Hair follicular keratinocyte (primary cell): ENCODE measurements around the gene RNF157. TPM values are rescaled to one million over a fixed set of nuclear protein-coding genes. Genes with fewer than 3 reads are reported as not detected.

Source experiments
- total RNA-seq: library from RNA; depleted of rRNA; stranded (reverse); fragments of >200 nt; gene quantifications from 2 replicates; pipeline ENCODE4 v1.2.3, GENCODE V29; 2015

RNF157 gene
- total RNA-seq = 0.15 TPM in 1 of 2 replicates, not detected in the other

DNA sequence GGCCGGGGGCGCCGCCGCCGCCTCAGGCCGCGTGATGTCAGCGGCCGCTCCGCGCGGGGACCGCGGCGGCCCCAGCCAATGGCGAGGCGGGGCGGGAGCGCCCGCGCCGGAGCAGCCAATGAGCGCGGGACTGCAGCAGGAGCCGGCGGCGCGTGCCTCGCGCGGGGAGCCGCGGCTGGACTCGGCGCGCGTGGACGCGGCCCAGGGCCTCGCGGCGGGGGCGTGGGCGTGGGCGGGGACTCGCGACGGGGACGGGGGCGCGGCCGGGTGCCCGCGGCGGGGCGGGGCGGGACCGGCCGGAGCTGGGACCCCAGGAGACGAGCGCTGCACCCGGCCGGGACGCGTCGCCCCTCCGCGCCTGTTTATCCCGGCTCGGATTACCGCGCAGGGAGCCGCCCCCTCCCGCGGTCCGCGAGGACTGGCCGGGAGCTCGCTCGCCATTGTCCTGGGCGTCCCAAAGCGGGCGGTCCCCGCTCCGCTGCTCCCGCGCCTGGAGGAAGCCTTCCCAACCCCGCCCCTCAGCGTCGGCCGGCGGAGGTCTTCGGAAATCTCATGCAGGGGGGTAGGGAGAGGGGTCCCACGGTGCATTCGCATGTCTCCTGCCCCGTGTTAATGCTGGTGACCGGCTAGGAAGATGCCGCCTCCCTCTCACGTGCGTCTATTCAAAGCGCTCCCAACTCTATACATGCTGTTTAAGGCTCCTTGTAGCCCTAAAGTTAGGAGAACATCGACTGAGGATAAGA lies at the start of gene RNF157:
RNF157 (minus strand) TSS at position 33 of the 743 bp plus-strand sequence. CDS start 253 bp downstream, outside the sequence.

DNA sequence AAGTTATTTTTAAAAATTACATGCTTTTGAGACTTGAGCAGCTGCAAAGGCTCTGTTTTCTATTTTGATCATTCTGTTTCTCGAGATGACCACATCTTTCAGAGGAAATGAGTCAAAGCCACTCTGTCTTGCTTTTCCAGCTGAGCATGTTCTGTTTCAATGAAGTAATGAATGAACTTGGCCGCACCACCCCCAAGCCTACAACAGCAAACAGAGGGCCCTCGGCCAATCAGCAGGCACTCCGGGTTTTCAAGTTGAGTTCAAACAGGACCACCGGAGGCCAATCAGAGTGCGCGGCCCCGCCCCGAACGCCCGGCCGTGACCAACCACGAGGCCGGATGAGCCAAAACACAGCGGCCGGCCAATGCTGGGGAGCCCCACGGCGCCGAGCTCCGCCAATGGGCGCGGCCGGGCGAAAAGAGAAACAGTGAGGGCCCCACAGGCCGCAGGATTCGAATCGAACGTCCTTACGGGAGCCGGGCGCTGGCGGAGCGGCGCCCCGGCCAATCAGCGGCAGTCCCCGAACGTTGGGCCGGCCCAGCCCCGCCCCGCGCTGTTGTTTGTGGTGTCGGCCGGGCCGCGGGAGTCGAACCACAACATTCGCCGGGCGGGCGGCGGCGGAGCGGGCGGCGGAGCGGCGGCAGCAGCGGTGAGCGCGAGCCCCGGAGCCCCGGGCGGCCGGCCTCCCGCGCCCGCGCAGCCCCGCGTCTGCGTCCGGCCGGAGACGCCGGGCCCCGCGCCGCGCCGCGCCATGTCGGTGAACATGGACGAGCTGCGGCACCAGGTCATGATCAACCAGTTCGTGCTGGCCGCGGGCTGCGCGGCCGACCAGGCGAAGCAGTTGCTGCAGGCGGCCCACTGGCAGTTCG lies 24.7 kb upstream of the RNF157 start, which contains the start of gene UBALD2:
UBALD2 (plus strand) TSS at position 594 of the 869 bp plus-strand sequence; CDS start at position 752, 158 bp downstream.

DNA sequence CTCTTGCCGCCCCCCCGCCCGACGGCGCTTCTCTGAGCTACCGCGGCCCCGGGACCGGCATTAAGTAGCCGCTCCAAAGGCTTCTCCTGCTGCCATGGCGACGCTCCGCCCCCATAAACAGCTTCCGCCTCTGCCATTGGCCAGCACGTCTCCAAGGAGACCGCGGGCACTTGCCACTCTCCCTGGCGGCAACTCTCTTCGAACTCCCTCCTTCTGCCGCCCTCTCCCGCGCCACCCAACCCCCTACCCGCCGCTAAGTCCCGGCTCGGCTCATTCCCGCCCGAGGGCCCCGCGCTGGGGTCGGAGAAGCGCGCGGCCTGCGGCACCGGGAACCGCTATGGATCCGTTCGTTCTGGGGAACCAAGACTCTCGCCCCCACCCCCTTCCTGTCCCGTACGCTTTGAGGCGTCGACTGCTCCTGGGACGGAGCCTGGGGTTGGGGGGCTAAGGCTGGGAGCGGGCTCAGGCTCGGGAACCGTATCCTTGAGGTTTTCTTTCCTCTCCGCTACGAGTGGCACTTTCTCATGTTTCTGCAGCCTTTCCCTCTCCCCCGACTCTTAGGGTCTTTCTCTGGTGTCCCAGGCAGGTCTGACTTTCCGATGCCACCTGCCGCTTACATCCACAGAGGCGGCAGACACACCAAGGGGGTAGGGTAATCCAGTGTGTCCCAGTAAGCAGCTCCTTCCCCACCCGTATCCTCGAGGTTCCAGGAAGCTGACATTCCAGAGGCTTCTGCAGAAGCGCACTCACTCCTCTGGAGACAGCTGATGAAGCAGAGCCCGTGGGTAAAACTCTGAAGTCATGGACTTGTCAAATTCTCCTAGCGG lies 98.9 kb downstream of the RNF157 start, which contains the start of gene FOXJ1:
FOXJ1 (minus strand) TSS at position 34 of the 827 bp plus-strand sequence. CDS start 850 bp downstream, outside the sequence.

DNA sequence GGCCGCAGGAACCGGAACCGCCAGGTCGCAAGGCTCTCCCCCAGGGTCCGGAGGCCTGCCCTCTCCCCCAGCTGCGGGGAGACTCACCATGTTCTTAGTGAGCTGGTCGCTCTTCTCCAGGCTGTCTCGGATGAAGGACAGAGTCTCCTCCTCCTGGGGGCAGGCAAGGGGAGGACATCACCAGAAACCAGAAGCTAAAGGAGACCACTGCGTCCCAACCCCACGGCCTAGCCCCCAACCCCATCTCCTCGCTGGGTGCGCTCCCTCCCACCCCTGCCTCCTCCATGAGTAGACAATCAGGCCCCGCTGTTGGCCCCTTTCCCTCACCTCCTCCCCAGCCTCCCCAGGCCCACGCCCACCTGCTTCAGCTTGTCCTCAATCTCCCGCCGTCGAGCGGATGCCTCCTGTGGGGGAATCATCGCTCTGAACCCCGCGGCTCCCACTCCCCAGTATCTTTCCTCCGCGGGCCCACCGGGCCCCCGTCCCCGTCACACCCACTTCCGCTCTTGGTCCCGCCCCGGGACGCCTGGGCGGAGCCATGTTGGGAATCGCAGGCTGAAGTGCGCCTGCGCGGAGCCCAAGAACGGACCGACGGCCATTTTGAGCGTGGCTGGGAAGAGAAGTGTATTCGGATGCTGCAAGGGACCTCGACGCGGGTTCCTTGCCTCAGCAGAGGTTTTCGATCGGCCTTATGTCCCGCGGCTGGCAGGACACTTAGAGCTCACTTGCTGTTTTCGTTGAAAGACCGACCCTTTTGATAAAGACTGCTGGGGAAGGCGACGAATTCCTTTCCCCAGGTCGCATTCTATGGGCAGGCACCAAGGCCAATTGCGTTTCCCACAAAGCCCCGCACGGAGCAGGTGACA lies 136.8 kb downstream of the RNF157 start, which contains the start of gene EXOC7:
EXOC7 (minus strand) TSS at position 514 of the 866 bp plus-strand sequence; CDS start at position 419, 95 bp downstream.

Other genes starting within 250 kb of the RNF157 start
- gene CDK3, start 239.6 kb downstream of the RNF157 start, total RNA-seq = 0.16 and 1.3 TPM in 2 replicates
- 14.2 and 19.4 TPM in 2 replicates for gene EVPL, start 213.2 kb downstream of the RNF157 start, total RNA-seq
- 33.6 and 38.8 TPM in 2 replicates for gene SRP68, start 168.0 kb downstream of the RNF157 start, total RNA-seq
- 0.42 TPM in 1 of 2 replicates, not detected in the other for gene GALR2, start 165.7 kb downstream of the RNF157 start, total RNA-seq
- gene ZACN, start 161.3 kb downstream of the RNF157 start, total RNA-seq = not detected in 2 replicates
- 45.4 and 52.4 TPM in 2 replicates for gene EXOC7, start 136.7 kb downstream of the RNF157 start, total RNA-seq
- gene FOXJ1, start 99.2 kb downstream of the RNF157 start, total RNA-seq = 0.23 TPM in 1 of 2 replicates, not detected in the other
- 16.0 and 20.7 TPM in 2 replicates for gene UBALD2, start 24.9 kb upstream of the RNF157 start, total RNA-seq
- 0.94 and 1.8 TPM in 2 replicates for gene QRICH2, start 67.8 kb upstream of the RNF157 start, total RNA-seq
- 37.3 and 45.4 TPM in 2 replicates for gene PRPSAP1, start 113.4 kb upstream of the RNF157 start, total RNA-seq
- gene SPHK1, start 144.1 kb upstream of the RNF157 start, total RNA-seq = 129 and 141 TPM in 2 replicates
- gene UBE2O, start 212.7 kb upstream of the RNF157 start, total RNA-seq = 8.7 and 14.6 TPM in 2 replicates
- not detected in 2 replicates for gene AANAT, start 227.1 kb upstream of the RNF157 start, total RNA-seq